Measurements from ENCODE around the gene RGS9BP.
"Not testable (repeated sequence)": the region's sequence is repeated elsewhere in the genome, so short reads cannot be mapped to it uniquely, and the experiment has no call there.

DNA sequence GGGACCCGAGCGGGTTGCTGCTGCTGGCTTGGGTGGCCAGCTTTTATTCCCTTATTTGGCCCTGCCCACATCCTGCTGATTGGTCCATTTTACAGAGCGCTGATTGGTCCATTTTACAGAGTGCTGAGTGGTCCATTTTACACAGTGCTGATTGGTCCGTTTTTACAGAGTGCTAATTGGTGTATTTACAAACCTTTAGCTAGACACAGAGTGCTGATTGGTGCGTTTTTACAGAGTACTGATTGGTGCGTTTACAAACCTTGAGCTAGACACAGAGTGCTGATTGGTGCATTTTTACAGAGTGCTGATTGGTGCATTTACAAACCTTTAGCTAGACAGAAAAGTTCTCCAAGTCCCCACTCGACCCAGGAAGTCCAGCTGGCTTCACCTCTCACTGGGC lies 24.5 kb downstream of the RGS9BP start:
- TF ChIP-seq, protein P1, sequence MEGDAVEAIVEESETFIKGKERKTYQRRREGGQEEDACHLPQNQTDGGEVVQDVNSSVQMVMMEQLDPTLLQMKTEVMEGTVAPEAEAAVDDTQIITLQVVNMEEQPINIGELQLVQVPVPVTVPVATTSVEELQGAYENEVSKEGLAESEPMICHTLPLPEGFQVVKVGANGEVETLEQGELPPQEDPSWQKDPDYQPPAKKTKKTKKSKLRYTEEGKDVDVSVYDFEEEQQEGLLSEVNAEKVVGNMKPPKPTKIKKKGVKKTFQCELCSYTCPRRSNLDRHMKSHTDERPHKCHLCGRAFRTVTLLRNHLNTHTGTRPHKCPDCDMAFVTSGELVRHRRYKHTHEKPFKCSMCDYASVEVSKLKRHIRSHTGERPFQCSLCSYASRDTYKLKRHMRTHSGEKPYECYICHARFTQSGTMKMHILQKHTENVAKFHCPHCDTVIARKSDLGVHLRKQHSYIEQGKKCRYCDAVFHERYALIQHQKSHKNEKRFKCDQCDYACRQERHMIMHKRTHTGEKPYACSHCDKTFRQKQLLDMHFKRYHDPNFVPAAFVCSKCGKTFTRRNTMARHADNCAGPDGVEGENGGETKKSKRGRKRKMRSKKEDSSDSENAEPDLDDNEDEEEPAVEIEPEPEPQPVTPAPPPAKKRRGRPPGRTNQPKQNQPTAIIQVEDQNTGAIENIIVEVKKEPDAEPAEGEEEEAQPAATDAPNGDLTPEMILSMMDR (IDR thresholded peaks at IDR 0.05; ENCODE audit: poor library complexity) = not testable (repeated sequence)
- TF ChIP-seq EZH2phosphoT487 (IDR thresholded peaks at IDR 0.05; ENCODE audit: low read depth, severe bottlenecking, unreplicated experiment); EZH2 (IDR thresholded peaks at IDR 0.05; ENCODE audit: borderline replicate concordance): not testable (repeated sequence)
